Ishikawa (cell line): ENCODE measurements around the gene ITFG1.

Source experiments
- CEBPB ChIP-seq: IDR thresholded peaks from 2 replicates; pipeline ENCODE4 v1.6.1; 2012
- CREB1 ChIP-seq: IDR thresholded peaks from 2 replicates; pipeline ENCODE4 v1.6.1; 2012; ENCODE audit warnings: low read depth
- EGR1 ChIP-seq: IDR thresholded peaks from 2 replicates; pipeline ENCODE4 v1.6.1; 2012
- EP300 ChIP-seq: IDR thresholded peaks from 2 replicates; pipeline ENCODE4 v1.6.1; 2012; ENCODE audit warnings: borderline replicate concordance
- FOXM1 ChIP-seq: IDR thresholded peaks from 2 replicates; pipeline ENCODE4 v1.6.1; 2012; ENCODE audit warnings: low read depth, borderline replicate concordance
- NFIC ChIP-seq: IDR thresholded peaks from 2 replicates; pipeline ENCODE4 v1.6.1; 2012
- RAD21 ChIP-seq: IDR thresholded peaks from 2 replicates; pipeline ENCODE4 v1.6.1; 2012; ENCODE audit warnings: low read depth
- TAF1 ChIP-seq: IDR thresholded peaks from 2 replicates; pipeline ENCODE4 v1.6.1; 2012; ENCODE audit warnings: low read depth, mild to moderate bottlenecking
- TCF12 ChIP-seq: IDR thresholded peaks from 2 replicates; pipeline ENCODE4 v1.6.1; 2012; ENCODE audit warnings: low read depth
- TEAD4 ChIP-seq: IDR thresholded peaks from 2 replicates; pipeline ENCODE4 v1.6.1; 2012
- YY1 ChIP-seq: IDR thresholded peaks from 2 replicates; pipeline ENCODE4 v1.6.1; 2012; ENCODE audit warnings: low read depth
- ZBTB7A ChIP-seq: IDR thresholded peaks from 2 replicates; pipeline ENCODE4 v1.6.1; 2012; ENCODE audit warnings: low read depth
- TF ChIP-seq, protein P1 (sequence below): IDR thresholded peaks from 2 replicates; pipeline ENCODE4 v1.6.1; 2012; ENCODE audit warnings: low read depth, mild to moderate bottlenecking
- TF ChIP-seq, protein P2 (sequence below): IDR thresholded peaks from 2 replicates; pipeline ENCODE4 v1.6.1; 2012
- TF ChIP-seq, protein P3 (sequence below): IDR thresholded peaks from 2 replicates; pipeline ENCODE4 v1.6.1; 2012

The ITFG1 gene

DNA sequence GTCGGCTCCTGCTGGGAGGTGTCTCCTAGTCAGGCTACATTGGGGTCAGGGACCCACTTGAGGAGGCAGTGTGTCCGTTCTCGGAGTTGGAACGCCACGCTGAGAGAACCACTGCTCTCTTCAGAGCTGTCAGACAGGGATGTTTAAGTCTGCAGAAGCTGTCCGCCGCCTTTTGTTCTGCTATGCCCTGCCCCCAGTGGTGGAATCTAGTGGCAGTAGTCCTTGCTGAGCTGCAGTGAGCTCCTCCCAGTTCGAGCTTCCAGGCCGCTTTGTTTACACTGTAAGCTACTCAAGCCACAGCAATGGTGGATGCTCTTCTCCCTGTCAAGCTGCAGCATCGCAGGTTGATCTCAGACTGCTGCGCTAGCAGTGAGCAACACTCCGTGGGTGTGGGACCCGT, 36.0 kb downstream of the ITFG1 start:
- TF ChIP-seq, protein P1, sequence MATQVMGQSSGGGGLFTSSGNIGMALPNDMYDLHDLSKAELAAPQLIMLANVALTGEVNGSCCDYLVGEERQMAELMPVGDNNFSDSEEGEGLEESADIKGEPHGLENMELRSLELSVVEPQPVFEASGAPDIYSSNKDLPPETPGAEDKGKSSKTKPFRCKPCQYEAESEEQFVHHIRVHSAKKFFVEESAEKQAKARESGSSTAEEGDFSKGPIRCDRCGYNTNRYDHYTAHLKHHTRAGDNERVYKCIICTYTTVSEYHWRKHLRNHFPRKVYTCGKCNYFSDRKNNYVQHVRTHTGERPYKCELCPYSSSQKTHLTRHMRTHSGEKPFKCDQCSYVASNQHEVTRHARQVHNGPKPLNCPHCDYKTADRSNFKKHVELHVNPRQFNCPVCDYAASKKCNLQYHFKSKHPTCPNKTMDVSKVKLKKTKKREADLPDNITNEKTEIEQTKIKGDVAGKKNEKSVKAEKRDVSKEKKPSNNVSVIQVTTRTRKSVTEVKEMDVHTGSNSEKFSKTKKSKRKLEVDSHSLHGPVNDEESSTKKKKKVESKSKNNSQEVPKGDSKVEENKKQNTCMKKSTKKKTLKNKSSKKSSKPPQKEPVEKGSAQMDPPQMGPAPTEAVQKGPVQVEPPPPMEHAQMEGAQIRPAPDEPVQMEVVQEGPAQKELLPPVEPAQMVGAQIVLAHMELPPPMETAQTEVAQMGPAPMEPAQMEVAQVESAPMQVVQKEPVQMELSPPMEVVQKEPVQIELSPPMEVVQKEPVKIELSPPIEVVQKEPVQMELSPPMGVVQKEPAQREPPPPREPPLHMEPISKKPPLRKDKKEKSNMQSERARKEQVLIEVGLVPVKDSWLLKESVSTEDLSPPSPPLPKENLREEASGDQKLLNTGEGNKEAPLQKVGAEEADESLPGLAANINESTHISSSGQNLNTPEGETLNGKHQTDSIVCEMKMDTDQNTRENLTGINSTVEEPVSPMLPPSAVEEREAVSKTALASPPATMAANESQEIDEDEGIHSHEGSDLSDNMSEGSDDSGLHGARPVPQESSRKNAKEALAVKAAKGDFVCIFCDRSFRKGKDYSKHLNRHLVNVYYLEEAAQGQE = no peak
- TF ChIP-seq EGR1 = no peak
- no peak for TF ChIP-seq CEBPB
- no peak for TF ChIP-seq TAF1
- TF ChIP-seq, protein P2, sequence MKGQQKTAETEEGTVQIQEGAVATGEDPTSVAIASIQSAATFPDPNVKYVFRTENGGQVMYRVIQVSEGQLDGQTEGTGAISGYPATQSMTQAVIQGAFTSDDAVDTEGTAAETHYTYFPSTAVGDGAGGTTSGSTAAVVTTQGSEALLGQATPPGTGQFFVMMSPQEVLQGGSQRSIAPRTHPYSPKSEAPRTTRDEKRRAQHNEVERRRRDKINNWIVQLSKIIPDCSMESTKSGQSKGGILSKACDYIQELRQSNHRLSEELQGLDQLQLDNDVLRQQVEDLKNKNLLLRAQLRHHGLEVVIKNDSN = no peak
- TF ChIP-seq, protein P3, sequence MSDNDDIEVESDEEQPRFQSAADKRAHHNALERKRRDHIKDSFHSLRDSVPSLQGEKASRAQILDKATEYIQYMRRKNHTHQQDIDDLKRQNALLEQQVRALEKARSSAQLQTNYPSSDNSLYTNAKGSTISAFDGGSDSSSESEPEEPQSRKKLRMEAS = no peak
- no peak for TF ChIP-seq TEAD4
- no peak for TF ChIP-seq FOXM1
- no peak for TF ChIP-seq TCF12
- no peak for TF ChIP-seq EP300

DNA sequence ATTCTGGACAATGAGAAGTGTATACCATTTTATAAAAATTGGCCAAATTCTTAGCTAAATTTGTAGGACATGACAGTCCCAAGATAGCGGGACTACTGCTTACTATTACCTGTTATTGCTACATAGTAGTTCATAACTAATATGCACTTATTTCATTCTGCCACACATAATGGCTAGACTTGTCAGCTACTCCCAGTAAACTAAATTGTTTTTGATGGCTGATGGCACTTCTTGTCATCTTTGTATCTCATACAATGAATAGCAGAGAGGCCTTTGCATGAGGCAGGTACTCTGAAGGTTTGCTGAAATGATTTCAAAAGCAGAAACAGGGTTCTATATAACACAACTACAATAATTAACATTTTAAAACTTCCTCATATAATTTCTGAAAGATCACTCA, 44.0 kb downstream of the ITFG1 start:
- TF ChIP-seq CEBPB (no peak), EGR1 (no peak), TEAD4 (no peak), NFIC (no peak), FOXM1 (no peak), EP300 (no peak), ZBTB7A (no peak), YY1 (no peak), TCF12 (no peak), TAF1 (no peak), CREB1 (no peak)
- TF ChIP-seq, protein P2 = no peak
- TF ChIP-seq, protein P1 = no peak

DNA sequence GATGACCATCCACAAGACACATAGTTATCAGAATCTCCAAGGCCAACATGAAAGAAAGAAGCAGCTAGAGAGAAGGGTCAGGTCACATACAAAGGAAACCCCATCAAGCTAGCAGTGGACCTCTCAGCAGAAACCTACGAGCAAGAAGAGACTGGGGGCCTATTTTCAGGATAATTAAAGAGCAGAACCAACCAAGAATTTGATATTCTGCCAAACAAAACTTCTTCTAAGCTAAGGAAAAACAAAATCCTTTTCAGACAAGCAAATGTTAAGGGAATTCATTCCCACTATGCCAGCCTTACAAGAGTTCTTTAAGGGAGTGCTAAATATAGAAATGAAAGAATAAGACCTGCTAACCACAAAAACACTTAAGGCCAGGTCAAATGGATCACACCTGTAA, 47.8 kb downstream of the ITFG1 start:
- TF ChIP-seq NFIC (no peak), YY1 (no peak)

DNA sequence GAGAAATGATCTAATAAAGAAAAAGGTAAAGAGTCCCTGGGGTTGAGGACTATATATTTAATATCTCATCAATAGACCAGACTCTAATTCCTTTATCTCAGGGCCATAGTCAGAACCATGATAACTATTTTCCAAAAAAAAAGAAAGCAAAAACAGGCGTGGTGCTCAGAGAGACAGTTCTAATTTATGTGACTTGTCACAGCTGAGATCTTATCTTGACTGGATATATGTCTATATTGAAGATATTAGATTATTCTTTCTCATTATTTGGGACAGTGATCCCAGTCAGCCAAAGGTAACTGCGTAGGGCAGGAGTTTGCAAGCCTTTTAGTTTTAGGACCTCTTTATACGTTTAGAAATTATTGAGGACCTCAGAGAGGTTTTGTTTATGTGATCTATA, 52.4 kb downstream of the ITFG1 start:
- TF ChIP-seq TCF12 (no peak), TAF1 (no peak), EGR1 (no peak), EP300 (no peak), CEBPB (no peak), YY1 (no peak), FOXM1 (no peak), NFIC (no peak), CREB1 (no peak), RAD21 (no peak), TEAD4 (no peak), ZBTB7A (no peak)
- TF ChIP-seq, protein P3 = no peak
- TF ChIP-seq, protein P1 = no peak
- TF ChIP-seq, protein P2 = no peak

DNA sequence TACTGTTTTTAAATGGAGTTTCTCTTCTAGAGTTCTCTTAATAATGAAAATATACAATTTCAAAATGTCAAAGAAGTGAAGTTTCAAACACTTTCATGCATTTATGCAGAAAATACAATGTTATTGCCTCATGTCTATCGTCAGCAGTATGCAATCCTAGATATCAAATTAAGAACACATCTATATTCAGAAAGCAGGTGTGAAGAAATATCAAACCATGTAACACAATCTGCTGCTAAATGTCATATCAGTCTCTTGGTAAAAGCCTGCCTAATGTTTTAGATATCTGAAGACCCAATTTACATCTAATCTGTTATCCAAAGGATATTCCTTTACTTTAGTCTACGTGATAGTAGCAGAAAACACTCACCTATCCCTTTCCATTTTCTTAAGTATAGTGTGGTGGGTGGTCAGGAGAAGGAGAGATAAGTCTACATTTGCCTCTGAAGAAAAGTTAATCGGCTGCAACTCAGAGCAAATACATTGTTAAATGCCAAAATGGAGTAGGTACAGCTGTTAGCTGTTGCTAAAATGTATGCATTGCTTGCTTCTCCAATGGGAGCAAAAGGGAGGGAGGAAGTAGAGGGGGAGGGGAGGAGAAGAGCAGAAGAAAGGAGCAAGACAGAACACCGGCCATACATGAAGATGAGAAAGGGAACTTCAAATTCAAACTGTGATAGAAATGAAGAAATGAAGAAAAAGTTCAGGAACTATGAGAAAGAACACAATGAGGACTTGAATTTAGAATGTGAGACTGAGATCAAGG, 64.9 kb downstream of the ITFG1 start:
- TF ChIP-seq TCF12 = no peak
- no peak for TF ChIP-seq YY1
- no peak for TF ChIP-seq CREB1
- TF ChIP-seq, protein P1 = no peak
- no peak for TF ChIP-seq FOXM1
- TF ChIP-seq, protein P2 = no peak
- TF ChIP-seq TEAD4 = no peak
- no peak for TF ChIP-seq NFIC
- TF ChIP-seq, protein P3 = no peak
- TF ChIP-seq ZBTB7A = no peak
- TF ChIP-seq EGR1 = no peak
